ENCODE results near the gene SOX6.

Gene SOX6

GRCh38 chr11:16169541-16169940 is 186.8 kb downstream of the SOX6 start:
- no peak for TF ChIP-seq CTCF (conservative IDR thresholded peaks at IDR 0.05)
- H3K27ac ChIP-seq, result no peak overlapping the region

- H3K27ac ChIP-seq, result no peak overlapping the region
- no peak for TF ChIP-seq CTCF (conservative IDR thresholded peaks at IDR 0.05)
These were observed 188.4 kb downstream of the SOX6 start for GRCh38 chr11:16167706-16168487.

GRCh38 chr11:16166571-16166970 is 189.8 kb downstream of the SOX6 start:
- H3K27ac ChIP-seq, result no peak overlapping the region
- TF ChIP-seq CTCF (conservative IDR thresholded peaks at IDR 0.05), result no peak

- no peak for TF ChIP-seq CTCF (conservative IDR thresholded peaks at IDR 0.05)
- H3K27ac ChIP-seq, result no peak overlapping the region
These were observed 196.2 kb downstream of the SOX6 start for GRCh38 chr11:16160146-16160545.

- no peak overlapping the region for H3K27ac ChIP-seq
- no peak for TF ChIP-seq CTCF (conservative IDR thresholded peaks at IDR 0.05)
These were observed 197.8 kb downstream of the SOX6 start for GRCh38 chr11:16158426-16158994.

- no peak for TF ChIP-seq CTCF (conservative IDR thresholded peaks at IDR 0.05)
- no peak overlapping the region for H3K27ac ChIP-seq
These were observed 199.0 kb downstream of the SOX6 start for GRCh38 chr11:16157327-16157726.

GRCh38 chr11:16155448-16155847 is 200.9 kb downstream of the SOX6 start:
- TF ChIP-seq CTCF (conservative IDR thresholded peaks at IDR 0.05), result no peak
- no peak overlapping the region for H3K27ac ChIP-seq
